ENCODE results near the gene PDIA4. TPM values are rescaled to one million over a fixed set of nuclear protein-coding genes. Genes with fewer than 3 reads are reported as not detected.
A peak's percentile ranks its signal among the peaks of the same experiment; 100 is the strongest.

The PDIA4 gene
- total and polyA plus RNA-seq, 2 of the 8 experiments (the other 6 are each of a cell fraction or from before 2014, with no cell fraction given) = 119 to 303 TPM

DNA sequence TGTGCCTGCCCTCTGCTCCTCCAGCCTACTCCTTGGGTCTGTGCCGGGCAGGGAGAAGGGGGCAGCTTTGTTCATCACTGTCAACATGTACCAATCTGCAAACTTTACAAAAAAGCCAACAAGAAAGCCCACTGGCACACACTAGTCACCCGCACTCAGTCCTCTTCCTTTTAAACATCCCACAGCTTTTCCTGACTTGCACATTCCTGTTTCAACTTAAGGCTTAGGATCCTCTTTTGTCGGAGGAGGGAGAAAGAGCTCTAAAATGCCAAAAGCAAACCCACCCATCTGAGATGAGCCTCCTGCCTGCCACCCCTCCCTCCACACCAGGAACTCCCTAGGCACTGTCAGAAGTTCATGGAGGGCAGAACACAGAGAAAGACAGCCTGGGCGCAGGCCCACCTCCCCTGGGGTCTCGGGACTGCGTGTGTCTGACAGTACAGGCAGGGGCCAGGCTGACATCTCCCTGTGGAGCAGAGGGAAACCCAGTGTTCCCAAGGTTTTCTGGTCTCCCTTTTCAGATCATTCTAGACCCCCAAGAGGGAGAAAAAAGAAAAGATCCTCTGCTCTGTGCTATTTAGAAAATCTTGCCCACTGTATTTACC is 5.4 kb downstream of the PDIA4 start:
- 0 out of 2 replicates have a peak, but pooled peaks cover 3% of the 10 kb centered on the region for H3K23me2 ChIP-seq (ENCODE audit: low read depth, low read length)
- H3K9ac ChIP-seq (replicated peaks in 1 of 4; ENCODE audit: extremely low read depth in 1 of 4, low read depth in 3 of 4, low read length in 3 of 4) = peak overlapping the region in 1 of 4 experiments; percentile 11; a peak in 2 of 7 replicates
- H3K9me3 ChIP-seq (ENCODE audit: insufficient read depth in 2 of 2, low read depth in 1 of 2, low read length in 1 of 2) = no peaks in the 10 kb centered on the region
- H2BK20ac ChIP-seq (ENCODE audit: low read length) = 0 out of 2 replicates have a peak overlapping the region, but pooled peaks have one; percentile 57
- H2BK12ac ChIP-seq (ENCODE audit: low read depth, low read length) = no peak overlapping the region
- no peak overlapping the region for H2BK120ac ChIP-seq (replicated peaks; ENCODE audit: low read depth, low read length)
- H2AFZ ChIP-seq (ENCODE audit: low read length) = no peak overlapping the region
- no peak overlapping the region for H4K8ac ChIP-seq (ENCODE audit: extremely low read depth, insufficient read depth, low read length)
- no peak overlapping the region for H3K4me3 ChIP-seq (ENCODE audit: extremely low read depth in 1 of 4, insufficient read depth in 2 of 4, low read depth in 3 of 4, low read length in 4 of 4)
- H2BK5ac ChIP-seq (ENCODE audit: low read depth, low read length) = peak overlapping the region; percentile 77; the same call in 1 of the 2 replicates
- H3K79me1 ChIP-seq (ENCODE audit: low read depth, low read length) = peaks cover 18% of the 10 kb centered on the region
- no peak overlapping the region for H4K5ac ChIP-seq (ENCODE audit: insufficient read length, low read depth, low read length)
- no peak overlapping the region for H2AK5ac ChIP-seq (ENCODE audit: low read depth, low read length)
- no peak for TF ChIP-seq KDM1A (IDR thresholded peaks at IDR 0.05; ENCODE audit: borderline replicate concordance, low read length)
- no peak for TF ChIP-seq CBX5 (IDR thresholded peaks at IDR 0.05; ENCODE audit: low read depth, low read length)
- TF ChIP-seq SP2 (IDR thresholded peaks at IDR 0.05; ENCODE audit: low read length) = no peak
- TF ChIP-seq SP1 (IDR thresholded peaks at IDR 0.05; ENCODE audit: low read depth, low read length) = no peak
- TF ChIP-seq POU5F1 (IDR thresholded peaks at IDR 0.05; ENCODE audit: low read depth, low read length) = no peak
- no peak for TF ChIP-seq SP4 (IDR thresholded peaks at IDR 0.05; ENCODE audit: low read length)
- TF ChIP-seq JUN (IDR thresholded peaks at IDR 0.05; ENCODE audit: low read depth, low read length) = no peak
- no peak for TF ChIP-seq RNF2 (IDR thresholded peaks at IDR 0.05; ENCODE audit: borderline replicate concordance, low read depth, low read length, missing control alignments, poor library complexity, severe bottlenecking)
- TF ChIP-seq GTF2F1 (IDR thresholded peaks at IDR 0.05; ENCODE audit: borderline replicate concordance, low read depth, low read length) = no peak
- no peak for TF ChIP-seq NRF1 (IDR thresholded peaks at IDR 0.05; ENCODE audit: low read depth, low read length)
- TF ChIP-seq ATF3 (IDR thresholded peaks at IDR 0.05; ENCODE audit: insufficient read depth, low read depth, low read length) = no peak
- TF ChIP-seq CHD1 (IDR thresholded peaks at IDR 0.05; ENCODE audit: low read depth, low read length) = no peak
- no peaks in the 10 kb centered on the region for H3K27me3 ChIP-seq (replicated peaks in 1 of 4; ENCODE audit: control insufficient read depth in 3 of 4, extremely low read depth in 1 of 4, insufficient read depth in 3 of 4, low read length in 3 of 4)
- H4K91ac ChIP-seq (replicated peaks; ENCODE audit: insufficient read length, low read length) = peak overlapping the region; percentile 25
- no peak overlapping the region for H3K14ac ChIP-seq (ENCODE audit: insufficient read length)
- H3K36me3 ChIP-seq (ENCODE audit: control insufficient read depth in 2 of 4, insufficient read depth in 4 of 4, low read length in 3 of 4) = peaks cover 6 to 28% (median 16%) of the 10 kb centered on the region in 4 experiments
- 86% methylated on average over 6 of the region's 6 CpGs; no CpG with 5 or more reads in 1 of the 2 experiments for WGBS, 2 experiments (ENCODE audit: extremely low coverage in 1 of 2, insufficient coverage in 1 of 2, insufficient read length in 1 of 2, insufficient replicate concordance in 2 of 2, low coverage in 1 of 2, low lambda C conversion rate in 2 of 2, missing lambda C conversion rate in 1 of 2)
- 0 out of 2 replicates have a peak overlapping the region, but pooled peaks have one; percentile 2 for H3K18ac ChIP-seq (ENCODE audit: extremely low read depth, low read length)
- peaks cover 3 to 18% of the 10 kb centered on the region in 2 experiments for H4K20me1 ChIP-seq (replicated peaks in 1 of 2; ENCODE audit: control insufficient read depth in 1 of 2, insufficient read depth in 2 of 2, low read length in 2 of 2)
- H3K4ac ChIP-seq (replicated peaks; ENCODE audit: insufficient read length, low read depth, low read length) = no peak overlapping the region
- H2BK15ac ChIP-seq (ENCODE audit: low read length) = no peak overlapping the region
- DNase-seq (ENCODE audit: low read depth in 1 of 2, low spot score in 2 of 2) (no peak), FAIRE-seq (no peak)
- ChIA-PET POLR2A (ENCODE audit: partially characterized antibody) (interaction anchor here (1.3 kb wide), 1 partner anchor 15 kb away, joined by 3 read pairs; no protein-coding TSS in a partner anchor), CTCF (ENCODE audit: partially characterized antibody) (interaction anchor here (0.5 to 6.6 kb wide), 6 partner anchors 10 to 45 kb away, joined by 3 to 44 read pairs (median 4); no protein-coding TSS in a partner anchor)
- H3K23ac ChIP-seq (ENCODE audit: insufficient read length) = no peak overlapping the region
- H3K4me2 ChIP-seq (ENCODE audit: insufficient read depth in 1 of 2, low read depth in 2 of 2, low read length in 2 of 2) = peak overlapping the region in 1 of 2 experiments; percentile 59; a peak in 2 of 4 replicates
- peaks cover 4 to 16% (median 9%) of the 10 kb centered on the region in 4 experiments for H3K4me1 ChIP-seq (replicated peaks in 1 of 4; ENCODE audit: control insufficient read depth in 3 of 4, insufficient read depth in 4 of 4, low read length in 3 of 4)
- peaks cover 21 to 66% of the 10 kb centered on the region in 2 experiments for H3K79me2 ChIP-seq (ENCODE audit: control insufficient read depth in 1 of 2, insufficient read depth in 2 of 2, low read length in 2 of 2)
- H3K27ac ChIP-seq (ENCODE audit: low read depth, low read length) = peak overlapping the region; percentile 21; the same call in 1 of the 2 replicates
- no peak overlapping the region for H3K56ac ChIP-seq (replicated peaks; ENCODE audit: insufficient read length, low read depth, low read length)
